ENCODE data around the gene AKT3.
"Not testable (repeated sequence)": the region's sequence is repeated elsewhere in the genome, so short reads cannot be mapped to it uniquely, and the experiment has no call there.

Gene AKT3

GRCh38 chr1:243842161-243842560 is 7.9 kb downstream of the AKT3 start:
- Histone ChIP-seq H3K4me3 (ENCODE audit: low read length in 2 of 2) (no peak overlapping the region), H3K27me3 (ENCODE audit: control insufficient read depth in 1 of 2, insufficient read depth in 2 of 2, low read length in 2 of 2) (no peaks in the 10 kb centered on the region), H3K36me3 (ENCODE audit: control insufficient read depth in 2 of 2, insufficient read depth in 2 of 2, low read length in 2 of 2) (no peaks in the 10 kb centered on the region), H3K9ac (ENCODE audit: low read length in 2 of 2) (no peak overlapping the region), H3K4me1 (ENCODE audit: control insufficient read depth, insufficient read depth, low read length) (no peaks in the 10 kb centered on the region), H3K27ac (ENCODE audit: low read length) (no peak overlapping the region), H3K9me3 (ENCODE audit: control insufficient read depth in 2 of 2, low read length in 2 of 2) (no peaks in the 10 kb centered on the region)

GRCh38 chr1:243841507-243841906 is 8.5 kb downstream of the AKT3 start:
- Histone ChIP-seq H3K4me1 (ENCODE audit: control insufficient read depth, insufficient read depth, low read length) (no peaks in the 10 kb centered on the region), H3K27me3 (ENCODE audit: control insufficient read depth in 1 of 2, insufficient read depth in 2 of 2, low read length in 2 of 2) (no peaks in the 10 kb centered on the region), H3K4me3 (ENCODE audit: low read length in 2 of 2) (no peak overlapping the region), H3K27ac (ENCODE audit: low read length) (no peak overlapping the region), H3K9me3 (ENCODE audit: control insufficient read depth in 2 of 2, low read length in 2 of 2) (no peaks in the 10 kb centered on the region), H3K9ac (ENCODE audit: low read length in 2 of 2) (no peak overlapping the region), H3K36me3 (ENCODE audit: control insufficient read depth in 2 of 2, insufficient read depth in 2 of 2, low read length in 2 of 2) (no peaks in the 10 kb centered on the region)

- Histone ChIP-seq H3K4me1 (ENCODE audit: control insufficient read depth, insufficient read depth, low read length) (no peaks in the 10 kb centered on the region), H3K4me3 (ENCODE audit: low read length in 2 of 2) (no peak overlapping the region), H3K9ac (ENCODE audit: low read length in 2 of 2) (no peak overlapping the region), H3K36me3 (ENCODE audit: control insufficient read depth in 2 of 2, insufficient read depth in 2 of 2, low read length in 2 of 2) (no peaks in the 10 kb centered on the region), H3K9me3 (ENCODE audit: control insufficient read depth in 2 of 2, low read length in 2 of 2) (no peaks in the 10 kb centered on the region), H3K27ac (ENCODE audit: low read length) (no peak overlapping the region), H3K27me3 (ENCODE audit: control insufficient read depth in 1 of 2, insufficient read depth in 2 of 2, low read length in 2 of 2) (no peaks in the 10 kb centered on the region)
Observed at GRCh38 chr1:243837907-243838535, 12.0 kb downstream of the AKT3 start.

GRCh38 chr1:243834130-243834529 is 15.9 kb downstream of the AKT3 start:
- Histone ChIP-seq H3K4me3 (ENCODE audit: low read length in 2 of 2) (no peak overlapping the region), H3K9ac (ENCODE audit: low read length in 2 of 2) (no peak overlapping the region), H3K9me3 (ENCODE audit: control insufficient read depth in 2 of 2, low read length in 2 of 2) (no peaks in the 10 kb centered on the region), H3K36me3 (ENCODE audit: control insufficient read depth in 2 of 2, insufficient read depth in 2 of 2, low read length in 2 of 2) (no peaks in the 10 kb centered on the region), H3K27ac (ENCODE audit: low read length) (no peak overlapping the region), H3K4me1 (ENCODE audit: control insufficient read depth, insufficient read depth, low read length) (no peaks in the 10 kb centered on the region), H3K27me3 (ENCODE audit: control insufficient read depth in 1 of 2, insufficient read depth in 2 of 2, low read length in 2 of 2) (no peaks in the 10 kb centered on the region)

- H3K27me3 ChIP-seq (ENCODE audit: control insufficient read depth in 1 of 2, insufficient read depth in 2 of 2, low read length in 2 of 2) = no peaks in the 10 kb centered on the region
- no peak overlapping the region for H3K27ac ChIP-seq (ENCODE audit: low read length)
- H3K4me1 ChIP-seq (ENCODE audit: control insufficient read depth, insufficient read depth, low read length) = no peaks in the 10 kb centered on the region
- H3K36me3 ChIP-seq (ENCODE audit: control insufficient read depth in 2 of 2, insufficient read depth in 2 of 2, low read length in 2 of 2) = no peaks in the 10 kb centered on the region
- H3K9me3 ChIP-seq (ENCODE audit: control insufficient read depth in 2 of 2, low read length in 2 of 2) = no peaks in the 10 kb centered on the region
- no peak overlapping the region for H3K4me3 ChIP-seq (ENCODE audit: low read length in 2 of 2)
- H3K9ac ChIP-seq (ENCODE audit: low read length in 2 of 2) = no peak overlapping the region
Observed at GRCh38 chr1:243831463-243831862, 18.6 kb downstream of the AKT3 start.

- H3K4me3 ChIP-seq (ENCODE audit: low read length in 2 of 2) = no peak overlapping the region
- H3K27me3 ChIP-seq (ENCODE audit: control insufficient read depth in 1 of 2, insufficient read depth in 2 of 2, low read length in 2 of 2) = no peaks in the 10 kb centered on the region
- H3K4me1 ChIP-seq (ENCODE audit: control insufficient read depth, insufficient read depth, low read length) = no peaks in the 10 kb centered on the region
- no peaks in the 10 kb centered on the region for H3K9me3 ChIP-seq (ENCODE audit: control insufficient read depth in 2 of 2, low read length in 2 of 2)
- no peak overlapping the region for H3K9ac ChIP-seq (ENCODE audit: low read length in 2 of 2)
- H3K36me3 ChIP-seq (ENCODE audit: control insufficient read depth in 2 of 2, insufficient read depth in 2 of 2, low read length in 2 of 2) = no peaks in the 10 kb centered on the region
- H3K27ac ChIP-seq (ENCODE audit: low read length) = no peak overlapping the region
Observed at GRCh38 chr1:243827206-243827605, 22.8 kb downstream of the AKT3 start.

- not testable (repeated sequence) for H3K4me1 ChIP-seq (ENCODE audit: control insufficient read depth, insufficient read depth, low read length); H3K36me3 ChIP-seq (ENCODE audit: control insufficient read depth in 2 of 2, insufficient read depth in 2 of 2, low read length in 2 of 2); H3K27me3 ChIP-seq (ENCODE audit: control insufficient read depth in 1 of 2, insufficient read depth in 2 of 2, low read length in 2 of 2); H3K9ac ChIP-seq (ENCODE audit: low read length in 2 of 2); H3K4me3 ChIP-seq (ENCODE audit: low read length in 2 of 2); H3K9me3 ChIP-seq (ENCODE audit: control insufficient read depth in 2 of 2, low read length in 2 of 2); H3K27ac ChIP-seq (ENCODE audit: low read length)
Observed at GRCh38 chr1:243824907-243825306, 25.1 kb downstream of the AKT3 start.

GRCh38 chr1:243821177-243821680 is 28.8 kb downstream of the AKT3 start:
- H3K9ac ChIP-seq (ENCODE audit: low read length in 2 of 2) = no peak overlapping the region
- no peak overlapping the region for H3K4me3 ChIP-seq (ENCODE audit: low read length in 2 of 2)
- H3K27ac ChIP-seq (ENCODE audit: low read length) = no peak overlapping the region
- no peaks in the 10 kb centered on the region for H3K27me3 ChIP-seq (ENCODE audit: control insufficient read depth in 1 of 2, insufficient read depth in 2 of 2, low read length in 2 of 2)
- H3K9me3 ChIP-seq (ENCODE audit: control insufficient read depth in 2 of 2, low read length in 2 of 2) = no peaks in the 10 kb centered on the region
- H3K36me3 ChIP-seq (ENCODE audit: control insufficient read depth in 2 of 2, insufficient read depth in 2 of 2, low read length in 2 of 2) = peaks cover 2 to 3% of the 10 kb centered on the region in 2 donors
- H3K4me1 ChIP-seq (ENCODE audit: control insufficient read depth, insufficient read depth, low read length) = no peaks in the 10 kb centered on the region

- Histone ChIP-seq H3K27me3 (ENCODE audit: control insufficient read depth in 1 of 2, insufficient read depth in 2 of 2, low read length in 2 of 2) (no peaks in the 10 kb centered on the region), H3K9ac (ENCODE audit: low read length in 2 of 2) (no peak overlapping the region), H3K27ac (ENCODE audit: low read length) (no peak overlapping the region), H3K36me3 (ENCODE audit: control insufficient read depth in 2 of 2, insufficient read depth in 2 of 2, low read length in 2 of 2) (peaks cover 2 to 3% of the 10 kb centered on the region in 2 donors), H3K9me3 (ENCODE audit: control insufficient read depth in 2 of 2, low read length in 2 of 2) (peaks cover 0 to 2% of the 10 kb centered on the region in 2 donors), H3K4me3 (ENCODE audit: low read length in 2 of 2) (no peak overlapping the region), H3K4me1 (ENCODE audit: control insufficient read depth, insufficient read depth, low read length) (no peaks in the 10 kb centered on the region)
Observed at GRCh38 chr1:243819438-243819839, 30.6 kb downstream of the AKT3 start.

GRCh38 chr1:243818978-243819377 is 31.1 kb downstream of the AKT3 start:
- Histone ChIP-seq H3K36me3 (ENCODE audit: control insufficient read depth in 2 of 2, insufficient read depth in 2 of 2, low read length in 2 of 2) (peaks cover 2 to 3% of the 10 kb centered on the region in 2 donors), H3K4me3 (ENCODE audit: low read length in 2 of 2) (no peak overlapping the region), H3K27me3 (ENCODE audit: control insufficient read depth in 1 of 2, insufficient read depth in 2 of 2, low read length in 2 of 2) (no peaks in the 10 kb centered on the region), H3K4me1 (ENCODE audit: control insufficient read depth, insufficient read depth, low read length) (no peaks in the 10 kb centered on the region), H3K9me3 (ENCODE audit: control insufficient read depth in 2 of 2, low read length in 2 of 2) (peaks cover 0 to 3% of the 10 kb centered on the region in 2 donors), H3K9ac (ENCODE audit: low read length in 2 of 2) (no peak overlapping the region), H3K27ac (ENCODE audit: low read length) (no peak overlapping the region)

GRCh38 chr1:243814718-243815117 is 35.3 kb downstream of the AKT3 start:
- H3K27me3 ChIP-seq (ENCODE audit: control insufficient read depth in 1 of 2, insufficient read depth in 2 of 2, low read length in 2 of 2) = no peaks in the 10 kb centered on the region
- no peaks in the 10 kb centered on the region for H3K4me1 ChIP-seq (ENCODE audit: control insufficient read depth, insufficient read depth, low read length)
- peaks cover 0 to 2% of the 10 kb centered on the region in 2 donors for H3K36me3 ChIP-seq (ENCODE audit: control insufficient read depth in 2 of 2, insufficient read depth in 2 of 2, low read length in 2 of 2)
- H3K27ac ChIP-seq (ENCODE audit: low read length) = no peak overlapping the region
- H3K9me3 ChIP-seq (ENCODE audit: control insufficient read depth in 2 of 2, low read length in 2 of 2) = peaks cover 0 to 3% of the 10 kb centered on the region in 2 donors
- H3K4me3 ChIP-seq (ENCODE audit: low read length in 2 of 2) = no peak overlapping the region
- no peak overlapping the region for H3K9ac ChIP-seq (ENCODE audit: low read length in 2 of 2)
